Subcutaneous adipose tissue (tissue), 4 donors: ENCODE results near the gene MICAL2. TPM values are rescaled to one million over a fixed set of nuclear protein-coding genes. Genes with fewer than 3 reads are reported as not detected.

Source experiments
- total RNA-seq, 4 donors: library from RNA; depleted of rRNA; stranded (reverse); fragments of >200 nt; gene quantifications; one replicate each; pipeline ENCODE4 v1.1.0, GENCODE V29; 2016
- TF ChIP-seq, protein P1 (sequence below): fragments of 450-650 bp; IDR thresholded peaks from one replicate; pipeline ENCODE4 v1.5.1; 2016; ENCODE audit warnings: low read depth, mild to moderate bottlenecking, control low read depth, antibody characterized with exemption, moderate library complexity

The MICAL2 gene
- total RNA-seq, 4 donors from 2014 or later = 11.4 to 28.4 (median 24.8) TPM

DNA sequence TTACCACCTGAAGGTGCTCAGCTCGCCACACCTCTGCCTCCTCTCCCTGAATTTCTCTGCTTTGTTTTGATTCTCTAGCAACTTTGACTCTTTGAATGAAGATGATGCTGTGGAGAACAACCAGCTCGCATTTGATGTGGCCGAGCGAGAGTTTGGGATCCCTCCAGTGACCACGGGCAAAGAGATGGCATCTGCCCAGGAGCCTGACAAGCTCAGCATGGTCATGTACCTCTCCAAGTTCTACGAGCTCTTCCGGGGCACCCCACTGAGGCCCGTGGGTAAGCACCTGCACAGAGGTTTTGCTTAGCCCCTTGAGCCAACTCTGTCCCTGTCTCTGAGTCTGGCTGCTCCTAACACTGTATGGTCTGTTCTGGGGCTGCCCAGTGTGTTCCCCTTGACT is 115.7 kb downstream of the MICAL2 start:
- TF ChIP-seq, protein P1, sequence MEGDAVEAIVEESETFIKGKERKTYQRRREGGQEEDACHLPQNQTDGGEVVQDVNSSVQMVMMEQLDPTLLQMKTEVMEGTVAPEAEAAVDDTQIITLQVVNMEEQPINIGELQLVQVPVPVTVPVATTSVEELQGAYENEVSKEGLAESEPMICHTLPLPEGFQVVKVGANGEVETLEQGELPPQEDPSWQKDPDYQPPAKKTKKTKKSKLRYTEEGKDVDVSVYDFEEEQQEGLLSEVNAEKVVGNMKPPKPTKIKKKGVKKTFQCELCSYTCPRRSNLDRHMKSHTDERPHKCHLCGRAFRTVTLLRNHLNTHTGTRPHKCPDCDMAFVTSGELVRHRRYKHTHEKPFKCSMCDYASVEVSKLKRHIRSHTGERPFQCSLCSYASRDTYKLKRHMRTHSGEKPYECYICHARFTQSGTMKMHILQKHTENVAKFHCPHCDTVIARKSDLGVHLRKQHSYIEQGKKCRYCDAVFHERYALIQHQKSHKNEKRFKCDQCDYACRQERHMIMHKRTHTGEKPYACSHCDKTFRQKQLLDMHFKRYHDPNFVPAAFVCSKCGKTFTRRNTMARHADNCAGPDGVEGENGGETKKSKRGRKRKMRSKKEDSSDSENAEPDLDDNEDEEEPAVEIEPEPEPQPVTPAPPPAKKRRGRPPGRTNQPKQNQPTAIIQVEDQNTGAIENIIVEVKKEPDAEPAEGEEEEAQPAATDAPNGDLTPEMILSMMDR = no peak

DNA sequence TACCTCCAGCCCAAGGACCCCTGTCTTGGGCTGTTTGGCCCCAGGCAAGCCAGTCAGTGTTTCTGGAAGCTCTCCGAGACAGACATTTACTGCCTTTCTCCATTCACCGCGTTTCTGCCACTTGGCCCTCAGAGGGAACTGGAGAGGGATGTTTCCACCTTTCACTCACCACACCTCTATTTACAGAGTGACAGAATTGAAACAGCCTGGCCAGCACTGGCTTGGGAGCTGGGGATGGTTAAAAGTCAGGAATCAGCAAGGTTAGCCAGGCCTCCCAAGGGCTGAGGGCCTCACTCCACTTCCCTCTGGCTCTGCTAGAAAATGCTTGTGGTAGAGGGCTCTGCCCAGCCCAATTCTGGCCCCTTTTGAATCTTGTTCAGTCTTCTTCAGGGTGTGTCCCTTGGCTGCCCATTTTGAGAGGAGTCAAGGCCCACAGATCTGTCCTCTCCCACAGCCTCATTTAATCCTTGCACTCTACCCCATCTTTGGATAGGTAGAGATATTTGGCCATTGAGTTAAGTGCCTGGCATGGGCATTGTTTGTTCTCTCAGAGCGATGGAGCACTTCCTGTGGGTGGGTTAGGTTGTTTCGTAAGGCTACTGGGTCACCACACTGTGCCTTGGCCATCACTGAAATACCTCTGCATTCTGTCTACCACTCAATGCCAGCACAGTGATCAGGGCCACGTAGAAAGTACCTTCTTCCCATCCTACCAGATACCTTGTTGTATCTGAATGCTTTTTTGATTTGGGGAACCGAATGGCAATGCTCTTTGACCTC is 119.2 kb downstream of the MICAL2 start:
- TF ChIP-seq, protein P1 = no peak

DNA sequence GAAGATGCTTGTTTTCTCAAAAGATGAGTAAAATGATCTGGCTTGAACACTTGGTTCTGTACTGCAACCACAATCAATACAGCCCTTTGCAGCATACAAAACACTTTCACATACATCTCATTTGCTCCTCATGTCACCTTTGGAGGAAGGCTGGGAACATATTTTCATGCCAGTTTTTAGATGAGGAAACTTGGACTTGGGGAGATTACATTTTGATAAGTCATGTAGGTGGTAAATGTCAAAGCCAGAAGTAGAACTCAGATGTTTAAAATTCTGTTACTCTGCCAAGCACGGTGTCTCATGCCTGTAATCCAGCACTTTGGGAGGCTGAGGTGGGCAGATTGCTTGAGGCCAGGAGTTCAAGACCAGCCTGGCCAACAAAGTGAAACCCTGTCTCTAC is 121.8 kb downstream of the MICAL2 start:
- TF ChIP-seq, protein P1 = no peak

DNA sequence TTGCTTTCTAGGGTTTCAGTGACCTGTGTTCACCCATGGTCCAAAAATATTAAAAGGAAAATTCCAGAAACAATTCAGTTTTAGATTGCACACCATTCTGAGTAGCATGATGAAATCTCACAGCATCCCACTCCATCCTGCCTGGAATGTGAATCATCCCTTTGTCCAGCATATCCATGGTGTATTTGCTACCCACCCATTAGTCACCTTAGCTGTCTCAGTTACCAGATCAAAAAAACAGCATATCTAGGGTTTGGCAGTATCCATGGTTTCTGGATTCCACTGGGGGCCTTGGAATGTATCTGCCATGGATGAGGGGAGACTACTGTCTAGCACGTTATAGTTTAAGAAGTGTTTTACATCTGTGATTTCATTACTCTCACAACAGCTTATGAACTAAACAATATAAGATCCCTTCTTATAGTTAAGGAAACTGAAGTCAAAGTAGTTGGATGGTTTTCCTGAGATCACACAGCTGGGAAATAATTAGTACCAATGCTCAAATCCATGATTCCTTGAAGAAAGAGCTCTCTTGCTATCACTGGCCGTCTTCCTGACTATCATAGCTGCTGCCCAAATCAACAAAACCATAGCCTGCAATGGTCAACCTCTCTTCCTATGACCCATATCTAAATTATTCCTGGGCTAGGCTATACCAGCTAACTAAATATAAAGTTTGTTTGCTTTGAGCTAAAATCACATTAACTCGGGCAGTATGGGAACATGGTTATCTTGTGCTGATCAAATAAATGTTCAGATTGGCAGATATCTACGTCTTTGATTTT is 122.6 kb downstream of the MICAL2 start:
- TF ChIP-seq, protein P1 = no peak

DNA sequence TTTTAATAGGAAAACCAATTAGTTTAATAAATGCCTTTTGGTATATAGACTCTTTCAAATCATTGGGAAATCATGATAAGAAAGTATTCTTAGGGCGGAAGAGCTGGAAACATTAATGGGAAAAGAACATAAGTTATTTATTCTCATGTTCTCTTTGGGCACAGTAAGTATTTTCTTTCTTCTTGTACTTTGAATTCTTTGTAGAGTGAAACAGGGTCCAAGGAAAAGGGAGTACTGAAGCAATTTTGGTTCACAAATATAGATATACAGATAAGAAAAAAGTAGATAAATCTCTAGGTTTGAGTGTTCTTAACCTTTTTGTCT is 123.2 kb downstream of the MICAL2 start:
- TF ChIP-seq, protein P1 = no peak

DNA sequence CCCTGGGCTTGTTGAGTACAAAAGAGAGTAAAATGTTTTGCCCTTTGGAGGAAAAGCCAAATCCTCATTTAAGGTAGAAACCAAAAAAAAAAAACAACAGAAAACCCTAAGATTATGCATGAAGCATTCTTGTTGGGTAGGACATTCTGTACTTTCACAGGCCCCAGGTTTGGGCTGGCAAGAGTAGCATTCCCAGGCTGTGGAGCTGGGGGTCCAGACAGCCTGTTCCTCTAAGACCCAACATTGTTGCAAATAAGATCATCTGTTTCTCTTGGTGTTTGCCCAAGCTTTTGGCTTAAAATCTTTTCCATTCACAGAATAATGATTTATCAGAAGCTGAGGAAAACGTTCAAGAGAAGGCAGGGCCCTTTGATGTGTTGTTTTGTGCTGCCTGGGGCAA is 123.8 kb downstream of the MICAL2 start:
- TF ChIP-seq, protein P1 = no peak

DNA sequence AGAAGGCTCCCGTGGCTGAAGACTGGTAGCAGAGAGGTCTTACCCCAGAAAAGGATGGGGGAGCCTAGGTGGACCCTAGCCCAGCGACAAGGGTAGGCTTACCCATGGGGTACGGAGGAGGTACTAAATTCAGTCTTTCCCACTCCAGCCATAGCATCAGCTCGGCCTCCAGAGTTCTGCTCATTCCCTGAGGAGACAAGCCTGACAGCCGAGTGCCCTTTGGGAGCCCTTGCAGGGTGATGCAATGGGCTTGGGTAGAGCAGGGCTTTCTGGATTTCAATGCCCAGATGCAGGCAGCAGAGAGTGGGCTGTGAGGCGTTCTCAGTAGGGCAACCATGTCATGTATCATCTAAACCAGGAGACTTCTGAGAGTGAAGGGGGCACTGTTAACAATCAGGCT is 124.7 kb downstream of the MICAL2 start:
- TF ChIP-seq, protein P1 = no peak
